ENCODE results near the gene ZNF445. TPM values are rescaled to one million over a fixed set of nuclear protein-coding genes. Genes with fewer than 3 reads are reported as not detected.

Gene ZNF445
- polyA plus RNA-seq: 1 to 10 TPM; 1.4 to 3.2 TPM

GRCh38 chr3:44477312-44478030 lies at the start of gene ZNF445:
Gene ZNF445, minus strand, starts transcription at chr3:44477670. Its CDS starts 22,121 bp downstream, at chr3:44455549.
- no peaks in the 10 kb centered on the region for H3K36me3 ChIP-seq (ENCODE audit: control insufficient read depth in 2 of 2, insufficient read depth in 2 of 2, low read length in 1 of 2)
- peak within 1 kb of the TSS; percentile 61 for H3K27ac ChIP-seq (ENCODE audit: low read depth in 2 of 2, low read length in 1 of 2)
- peak within 1 kb of the TSS; percentile 55 to 77 for H3K4me3 ChIP-seq (ENCODE audit: low read depth in 1 of 2, low read length in 2 of 2)
- no peaks in the 10 kb centered on the region for H3K4me1 ChIP-seq (ENCODE audit: control insufficient read depth in 2 of 2, insufficient read depth in 2 of 2, low read length in 1 of 2)
- no peaks in the 10 kb centered on the region for H3K9me3 ChIP-seq (ENCODE audit: control insufficient read depth in 2 of 2, insufficient read depth in 1 of 2, low read depth in 1 of 2, low read length in 1 of 2)
- H3K27me3 ChIP-seq (ENCODE audit: control insufficient read depth in 1 of 2, insufficient read depth in 2 of 2, low read length in 2 of 2): no peaks in the 10 kb centered on the region
- WGBS, 2 donors: 1% methylated on average over 56 to 69 of the region's 69 CpGs

- Histone ChIP-seq H3K4me1 (ENCODE audit: control insufficient read depth in 2 of 2, insufficient read depth in 2 of 2, low read length in 1 of 2) (no peaks in the 10 kb centered on the region), H3K27me3 (ENCODE audit: control insufficient read depth in 1 of 2, insufficient read depth in 2 of 2, low read length in 2 of 2) (peaks cover 0 to 2% of the 10 kb centered on the region in 2 donors), H3K9me3 (ENCODE audit: control insufficient read depth in 2 of 2, insufficient read depth in 1 of 2, low read depth in 1 of 2, low read length in 1 of 2) (no peaks in the 10 kb centered on the region), H3K27ac (ENCODE audit: low read depth in 2 of 2, low read length in 1 of 2) (no peak overlapping the region), H3K4me3 (ENCODE audit: low read depth in 1 of 2, low read length in 2 of 2) (no peak overlapping the region), H3K36me3 (ENCODE audit: control insufficient read depth in 2 of 2, insufficient read depth in 2 of 2, low read length in 1 of 2) (no peaks in the 10 kb centered on the region)
- 81 to 86% methylated on average over 5 of the region's 5 CpGs for WGBS, 2 donors
Observed at GRCh38 chr3:44525060-44525459, 47.6 kb upstream of the ZNF445 start.

- Histone ChIP-seq H3K27me3 (ENCODE audit: control insufficient read depth in 1 of 2, insufficient read depth in 2 of 2, low read length in 2 of 2) (peaks cover 0 to 2% of the 10 kb centered on the region in 2 donors), H3K27ac (ENCODE audit: low read depth in 2 of 2, low read length in 1 of 2) (no peak overlapping the region), H3K4me3 (ENCODE audit: low read depth in 1 of 2, low read length in 2 of 2) (no peak overlapping the region), H3K9me3 (ENCODE audit: control insufficient read depth in 2 of 2, insufficient read depth in 1 of 2, low read depth in 1 of 2, low read length in 1 of 2) (no peaks in the 10 kb centered on the region), H3K36me3 (ENCODE audit: control insufficient read depth in 2 of 2, insufficient read depth in 2 of 2, low read length in 1 of 2) (no peaks in the 10 kb centered on the region), H3K4me1 (ENCODE audit: control insufficient read depth in 2 of 2, insufficient read depth in 2 of 2, low read length in 1 of 2) (no peaks in the 10 kb centered on the region)
- WGBS, 2 donors: 31 to 40% methylated on average over 7 of the region's 7 CpGs
Observed at GRCh38 chr3:44522494-44522933, 45.0 kb upstream of the ZNF445 start.

GRCh38 chr3:44521721-44522120 lies 44.3 kb upstream of the ZNF445 start:
- H3K9me3 ChIP-seq (ENCODE audit: control insufficient read depth in 2 of 2, insufficient read depth in 1 of 2, low read depth in 1 of 2, low read length in 1 of 2): no peaks in the 10 kb centered on the region
- H3K27ac ChIP-seq (ENCODE audit: low read depth in 2 of 2, low read length in 1 of 2): no peak overlapping the region
- WGBS, 2 donors: 81 to 82% methylated on average over 3 of the region's 3 CpGs
- H3K4me1 ChIP-seq (ENCODE audit: control insufficient read depth in 2 of 2, insufficient read depth in 2 of 2, low read length in 1 of 2): no peaks in the 10 kb centered on the region
- H3K4me3 ChIP-seq (ENCODE audit: low read depth in 1 of 2, low read length in 2 of 2): no peak overlapping the region
- peaks cover 0 to 2% of the 10 kb centered on the region in 2 donors for H3K27me3 ChIP-seq (ENCODE audit: control insufficient read depth in 1 of 2, insufficient read depth in 2 of 2, low read length in 2 of 2)
- H3K36me3 ChIP-seq (ENCODE audit: control insufficient read depth in 2 of 2, insufficient read depth in 2 of 2, low read length in 1 of 2): no peaks in the 10 kb centered on the region

- 62% methylated on average over 2 of the region's 2 CpGs for WGBS, 2 donors
- Histone ChIP-seq H3K27ac (ENCODE audit: low read depth in 2 of 2, low read length in 1 of 2) (no peak overlapping the region), H3K4me3 (ENCODE audit: low read depth in 1 of 2, low read length in 2 of 2) (no peak overlapping the region), H3K27me3 (ENCODE audit: control insufficient read depth in 1 of 2, insufficient read depth in 2 of 2, low read length in 2 of 2) (no peaks in the 10 kb centered on the region), H3K4me1 (ENCODE audit: control insufficient read depth in 2 of 2, insufficient read depth in 2 of 2, low read length in 1 of 2) (no peaks in the 10 kb centered on the region), H3K9me3 (ENCODE audit: control insufficient read depth in 2 of 2, insufficient read depth in 1 of 2, low read depth in 1 of 2, low read length in 1 of 2) (no peaks in the 10 kb centered on the region), H3K36me3 (ENCODE audit: control insufficient read depth in 2 of 2, insufficient read depth in 2 of 2, low read length in 1 of 2) (no peaks in the 10 kb centered on the region)
Observed at GRCh38 chr3:44518782-44519156, 41.3 kb upstream of the ZNF445 start.

GRCh38 chr3:44516230-44516629 lies 38.8 kb upstream of the ZNF445 start:
- 75 to 76% methylated on average over 2 of the region's 3 CpGs for WGBS, 2 donors
- H3K36me3 ChIP-seq (ENCODE audit: control insufficient read depth in 2 of 2, insufficient read depth in 2 of 2, low read length in 1 of 2): no peaks in the 10 kb centered on the region
- H3K9me3 ChIP-seq (ENCODE audit: control insufficient read depth in 2 of 2, insufficient read depth in 1 of 2, low read depth in 1 of 2, low read length in 1 of 2): no peaks in the 10 kb centered on the region
- no peak overlapping the region for H3K27ac ChIP-seq (ENCODE audit: low read depth in 2 of 2, low read length in 1 of 2)
- no peaks in the 10 kb centered on the region for H3K4me1 ChIP-seq (ENCODE audit: control insufficient read depth in 2 of 2, insufficient read depth in 2 of 2, low read length in 1 of 2)
- no peaks in the 10 kb centered on the region for H3K27me3 ChIP-seq (ENCODE audit: control insufficient read depth in 1 of 2, insufficient read depth in 2 of 2, low read length in 2 of 2)
- no peak overlapping the region for H3K4me3 ChIP-seq (ENCODE audit: low read depth in 1 of 2, low read length in 2 of 2)

GRCh38 chr3:44513513-44513912 lies 36.0 kb upstream of the ZNF445 start:
- no peak overlapping the region for H3K27ac ChIP-seq (ENCODE audit: low read depth in 2 of 2, low read length in 1 of 2)
- WGBS, 2 donors: 40 to 41% methylated on average over 3 of the region's 3 CpGs

GRCh38 chr3:44511238-44511566 lies 33.7 kb upstream of the ZNF445 start:
- Histone ChIP-seq H3K36me3 (ENCODE audit: control insufficient read depth in 2 of 2, insufficient read depth in 2 of 2, low read length in 1 of 2) (no peaks in the 10 kb centered on the region), H3K27me3 (ENCODE audit: control insufficient read depth in 1 of 2, insufficient read depth in 2 of 2, low read length in 2 of 2) (no peaks in the 10 kb centered on the region), H3K27ac (ENCODE audit: low read depth in 2 of 2, low read length in 1 of 2) (peak overlapping the region; percentile 88), H3K9me3 (ENCODE audit: control insufficient read depth in 2 of 2, insufficient read depth in 1 of 2, low read depth in 1 of 2, low read length in 1 of 2) (no peaks in the 10 kb centered on the region), H3K4me1 (ENCODE audit: control insufficient read depth in 2 of 2, insufficient read depth in 2 of 2, low read length in 1 of 2) (peaks cover 0 to 2% of the 10 kb centered on the region in 2 donors), H3K4me3 (ENCODE audit: low read depth in 1 of 2, low read length in 2 of 2) (peak overlapping the region in 1 of 2 donors; percentile 96)
- WGBS, 2 donors: 41 to 45% methylated on average over 4 of the region's 4 CpGs

More at GRCh38 chr3:44513513-44513912, 36.0 kb upstream of the ZNF445 start:
- no peak overlapping the region for H3K4me3 ChIP-seq (ENCODE audit: low read depth in 1 of 2, low read length in 2 of 2)
- peaks cover 0 to 2% of the 10 kb centered on the region in 2 donors for H3K4me1 ChIP-seq (ENCODE audit: control insufficient read depth in 2 of 2, insufficient read depth in 2 of 2, low read length in 1 of 2)
- H3K36me3 ChIP-seq (ENCODE audit: control insufficient read depth in 2 of 2, insufficient read depth in 2 of 2, low read length in 1 of 2): no peaks in the 10 kb centered on the region
- H3K27me3 ChIP-seq (ENCODE audit: control insufficient read depth in 1 of 2, insufficient read depth in 2 of 2, low read length in 2 of 2): no peaks in the 10 kb centered on the region
- no peaks in the 10 kb centered on the region for H3K9me3 ChIP-seq (ENCODE audit: control insufficient read depth in 2 of 2, insufficient read depth in 1 of 2, low read depth in 1 of 2, low read length in 1 of 2)

- 0% methylated on average over 6 of the region's 6 CpGs for WGBS, 2 donors
- Histone ChIP-seq H3K27ac (ENCODE audit: low read depth in 2 of 2, low read length in 1 of 2) (peak overlapping the region; percentile 88), H3K4me3 (ENCODE audit: low read depth in 1 of 2, low read length in 2 of 2) (peak overlapping the region; percentile 92 to 96), H3K4me1 (ENCODE audit: control insufficient read depth in 2 of 2, insufficient read depth in 2 of 2, low read length in 1 of 2) (peaks cover 0 to 2% of the 10 kb centered on the region in 2 donors), H3K36me3 (ENCODE audit: control insufficient read depth in 2 of 2, insufficient read depth in 2 of 2, low read length in 1 of 2) (no peaks in the 10 kb centered on the region), H3K27me3 (ENCODE audit: control insufficient read depth in 1 of 2, insufficient read depth in 2 of 2, low read length in 2 of 2) (no peaks in the 10 kb centered on the region), H3K9me3 (ENCODE audit: control insufficient read depth in 2 of 2, insufficient read depth in 1 of 2, low read depth in 1 of 2, low read length in 1 of 2) (no peaks in the 10 kb centered on the region)
Observed at GRCh38 chr3:44510000-44510368, 32.5 kb upstream of the ZNF445 start.

GRCh38 chr3:44509393-44509921 lies 32.0 kb upstream of the ZNF445 start:
- no peak overlapping the region for H3K27ac ChIP-seq (ENCODE audit: low read depth in 2 of 2, low read length in 1 of 2)
- H3K4me1 ChIP-seq (ENCODE audit: control insufficient read depth in 2 of 2, insufficient read depth in 2 of 2, low read length in 1 of 2): peaks cover 0 to 2% of the 10 kb centered on the region in 2 donors
- WGBS, 2 donors: 77 to 78% methylated on average over 2 of the region's 2 CpGs
- no peaks in the 10 kb centered on the region for H3K27me3 ChIP-seq (ENCODE audit: control insufficient read depth in 1 of 2, insufficient read depth in 2 of 2, low read length in 2 of 2)
- H3K9me3 ChIP-seq (ENCODE audit: control insufficient read depth in 2 of 2, insufficient read depth in 1 of 2, low read depth in 1 of 2, low read length in 1 of 2): no peaks in the 10 kb centered on the region
- peak overlapping the region in 1 of 2 donors; percentile 96 for H3K4me3 ChIP-seq (ENCODE audit: low read depth in 1 of 2, low read length in 2 of 2)
- no peaks in the 10 kb centered on the region for H3K36me3 ChIP-seq (ENCODE audit: control insufficient read depth in 2 of 2, insufficient read depth in 2 of 2, low read length in 1 of 2)

All from esophagus (tissue), 2 donors.